Epithelial cell of umbilical artery (primary cell): ENCODE measurements around the gene APCDD1. TPM values are rescaled to one million over a fixed set of nuclear protein-coding genes. Genes with fewer than 3 reads are reported as not detected.

Experiments
- total RNA-seq: library from RNA; depleted of rRNA; stranded (reverse); fragments of >200 nt; gene quantifications from 2 replicates; pipeline ENCODE4 v1.2.3, GENCODE V29; 2014

APCDD1 gene
- total RNA-seq = under 0.01 TPM in 1 of 2 replicates, not detected in the other

GRCh38 chr18:10453806-10454680 lies at the start of gene APCDD1:
TSS of gene APCDD1 (plus strand) at chr18:10454635. CDS start at chr18:10454982, 347 bp downstream.

GRCh38 chr18:10525697-10526560 lies 71.5 kb downstream of the APCDD1 start, which contains the start of gene NAPG:
TSS of gene NAPG (plus strand) at chr18:10526027. CDS start at chr18:10526103, 76 bp downstream.

Other genes with a start within 250 kb of the APCDD1 start
- 50.0 and 50.9 TPM in 2 replicates for gene NAPG, start 71.4 kb downstream of the APCDD1 start, total RNA-seq